ENCODE results near the gene ATG14. TPM values are rescaled to one million over a fixed set of nuclear protein-coding genes. Genes with fewer than 3 reads are reported as not detected.

The ATG14 gene
- total and polyA plus RNA-seq, 3 donors from 2014 or later: 18.0 to 28.4 (median 23.5) TPM

- H3K4me3 ChIP-seq: no peak overlapping the region
- WGBS, 2 donors: 56 to 69% methylated on average over 3 of the region's 3 CpGs
- TF ChIP-seq CTCF (IDR thresholded peaks at IDR 0.05): no peak
- no peak for TF ChIP-seq POLR2A (IDR thresholded peaks at IDR 0.05)
- no peaks in the 10 kb centered on the region for H3K9me3 ChIP-seq
- no peaks in the 10 kb centered on the region for H3K36me3 ChIP-seq (ENCODE audit: low read depth, missing control alignments)
- no peak overlapping the region for H3K27ac ChIP-seq
- peaks cover 9% of the 10 kb centered on the region for H3K4me1 ChIP-seq
- intact Hi-C loops (cut with DNase I; ENCODE audit: low total_unique reads): no loop called here
- no peaks in the 10 kb centered on the region for H3K27me3 ChIP-seq
- DNase-seq: no peak
These were observed 93.9 kb downstream of the ATG14 start for GRCh38 chr14:55317542-55318306.

- H3K27me3 ChIP-seq: no peaks in the 10 kb centered on the region
- TF ChIP-seq POLR2A (IDR thresholded peaks at IDR 0.05): no peak
- no peak for TF ChIP-seq CTCF (IDR thresholded peaks at IDR 0.05)
- WGBS, 2 donors: 68 to 80% methylated on average over 4 of the region's 4 CpGs
- H3K4me1 ChIP-seq: peaks cover 9% of the 10 kb centered on the region
- no peaks in the 10 kb centered on the region for H3K9me3 ChIP-seq
- H3K27ac ChIP-seq: peak overlapping the region; percentile 19 to 35
- intact Hi-C loops (cut with DNase I; ENCODE audit: low total_unique reads): no loop called here
- H3K36me3 ChIP-seq (ENCODE audit: low read depth, missing control alignments): no peaks in the 10 kb centered on the region
- no peak for DNase-seq
- H3K4me3 ChIP-seq: no peak overlapping the region
These were observed 95.1 kb downstream of the ATG14 start for GRCh38 chr14:55316564-55316963.

Small RNAs within 50 kb of the gene (small RNA-seq; reads per million reads assigned to genes)
- gene AL356801.1: 0 reads per million in 2 donors

Other genes starting within 250 kb of the ATG14 start
- gene DLGAP5, start 220.2 kb downstream of the ATG14 start, total RNA-seq: 10 to 100 TPM; 11.2 to 17.2 TPM
- 15.2 TPM for gene DLGAP5, start 220.2 kb downstream of the ATG14 start, polyA plus RNA-seq (ENCODE audit: insufficient read depth, low read depth, low replicate concordance)
- 10 to 100 TPM; 84.4 to 91.7 TPM for gene FBXO34, start 140.4 kb downstream of the ATG14 start, total RNA-seq
- gene FBXO34, start 140.4 kb downstream of the ATG14 start, polyA plus RNA-seq (ENCODE audit: insufficient read depth, low read depth, low replicate concordance): 62.1 TPM
- under 1 TPM in 1 of 2 donors, not detected in 1; 0.39 TPM for gene TBPL2, start 28.8 kb upstream of the ATG14 start, total RNA-seq
- not detected for gene TBPL2, start 28.8 kb upstream of the ATG14 start, polyA plus RNA-seq (ENCODE audit: insufficient read depth, low read depth, low replicate concordance)
- 100 to 1,000 TPM; 221 to 247 TPM for gene KTN1, start 168.4 kb upstream of the ATG14 start, total RNA-seq
- gene KTN1, start 168.4 kb upstream of the ATG14 start, polyA plus RNA-seq (ENCODE audit: insufficient read depth, low read depth, low replicate concordance): 74.8 TPM

Data from testis (tissue), 3 donors.